ENCODE measurements around the gene CDK14. TPM values are rescaled to one million over a fixed set of nuclear protein-coding genes. Genes with fewer than 3 reads are reported as not detected.

The CDK14 gene
- total RNA-seq, 2 experiments from 2014 or later, result not detected

- POLR2A ChIA-PET, result no interaction called here
- H3K27ac Mint-ChIP-seq, result no peak overlapping the region
- no peak overlapping the region for H3K4me3 Mint-ChIP-seq
- no peaks in the 10 kb centered on the region for H3K9me3 Mint-ChIP-seq
- no peaks in the 10 kb centered on the region for H3K27me3 Mint-ChIP-seq
- no peak for DNase-seq
- no peaks in the 10 kb centered on the region for H3K4me1 Mint-ChIP-seq
- H3K36me3 Mint-ChIP-seq (ENCODE audit: low read depth), result no peaks in the 10 kb centered on the region
- CTCF ChIA-PET, result no interaction called here
These were observed 632.2 kb downstream of the CDK14 start for GRCh38 chr7:91228327-91228726.

DNA sequence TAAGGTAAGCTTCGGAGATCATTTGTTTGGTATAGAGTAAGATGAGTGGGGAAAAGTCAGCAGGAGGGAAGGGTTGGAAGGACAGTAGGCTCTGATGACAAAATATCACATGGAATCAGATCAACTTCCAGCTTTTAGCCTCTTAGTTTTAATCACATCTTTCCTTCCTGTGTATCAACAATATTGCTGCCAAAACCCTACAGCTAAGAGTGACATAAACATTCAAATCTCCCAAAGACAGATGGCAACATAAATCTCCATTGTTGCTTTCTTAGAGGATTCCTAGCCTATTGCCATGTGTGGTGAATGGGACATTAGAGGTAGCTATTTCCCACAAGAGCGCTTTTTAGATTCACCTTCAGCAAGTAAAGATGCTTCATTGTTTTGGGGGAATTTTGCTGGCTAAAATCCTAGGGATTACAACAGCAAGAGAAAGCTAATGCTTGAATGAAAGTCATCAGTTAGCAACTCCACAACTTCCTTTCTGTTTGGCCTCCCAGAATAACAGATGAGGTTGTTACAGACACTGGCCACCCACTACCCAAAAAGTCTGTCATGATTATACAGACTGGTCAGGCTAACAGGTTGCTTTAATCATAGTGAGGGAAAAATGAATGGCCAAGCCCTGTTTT, 632.9 kb downstream of the CDK14 start:
- no peaks in the 10 kb centered on the region for H3K27me3 Mint-ChIP-seq
- CTCF ChIA-PET, result no interaction called here
- H3K4me1 Mint-ChIP-seq, result no peaks in the 10 kb centered on the region
- H3K9me3 Mint-ChIP-seq, result no peaks in the 10 kb centered on the region
- H3K36me3 Mint-ChIP-seq (ENCODE audit: low read depth), result no peaks in the 10 kb centered on the region
- DNase-seq, result no peak
- H3K27ac Mint-ChIP-seq, result no peak overlapping the region
- H3K4me3 Mint-ChIP-seq, result no peak overlapping the region
- POLR2A ChIA-PET, result no interaction called here

- H3K27me3 Mint-ChIP-seq, result no peaks in the 10 kb centered on the region
- H3K27ac Mint-ChIP-seq, result no peak overlapping the region
- H3K36me3 Mint-ChIP-seq (ENCODE audit: low read depth), result no peaks in the 10 kb centered on the region
- H3K4me3 Mint-ChIP-seq, result no peak overlapping the region
- no peaks in the 10 kb centered on the region for H3K9me3 Mint-ChIP-seq
- CTCF ChIA-PET, result no interaction called here
- DNase-seq, result no peak
- POLR2A ChIA-PET, result no interaction called here
- no peaks in the 10 kb centered on the region for H3K4me1 Mint-ChIP-seq
These were observed 634.0 kb downstream of the CDK14 start for GRCh38 chr7:91230100-91230499.

GRCh38 chr7:91230503-91230902, 634.4 kb downstream of the CDK14 start:
- DNase-seq, result no peak
- POLR2A ChIA-PET, result no interaction called here
- H3K4me3 Mint-ChIP-seq, result no peak overlapping the region
- no peak overlapping the region for H3K27ac Mint-ChIP-seq
- no peaks in the 10 kb centered on the region for H3K4me1 Mint-ChIP-seq
- no peaks in the 10 kb centered on the region for H3K36me3 Mint-ChIP-seq (ENCODE audit: low read depth)
- H3K9me3 Mint-ChIP-seq, result no peaks in the 10 kb centered on the region
- CTCF ChIA-PET, result no interaction called here
- H3K27me3 Mint-ChIP-seq, result no peaks in the 10 kb centered on the region

DNA sequence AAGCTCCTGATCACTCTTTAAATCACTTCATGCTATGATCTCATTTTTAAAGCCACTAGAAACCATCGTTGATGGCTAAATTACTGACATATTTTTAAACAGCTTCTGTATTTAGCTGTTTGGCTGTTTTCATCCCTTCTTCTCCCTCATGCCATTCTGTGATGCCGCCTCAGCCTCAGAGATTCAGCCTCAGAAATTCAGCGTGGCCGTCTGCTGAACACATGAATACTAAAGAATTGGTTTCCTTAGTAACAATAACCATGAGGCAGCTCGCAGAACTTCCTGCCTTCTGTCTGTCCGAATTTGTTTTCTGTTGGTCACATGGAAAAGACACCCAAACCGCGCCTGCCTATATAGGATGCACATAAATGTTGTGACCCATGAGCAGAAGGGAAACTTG, 637.1 kb downstream of the CDK14 start:
- CTCF ChIA-PET, result no interaction called here
- no peak for DNase-seq
- Mint-ChIP-seq H3K27me3 (no peaks in the 10 kb centered on the region), H3K9me3 (no peaks in the 10 kb centered on the region), H3K4me1 (no peaks in the 10 kb centered on the region), H3K36me3 (ENCODE audit: low read depth) (no peaks in the 10 kb centered on the region), H3K27ac (no peak overlapping the region), H3K4me3 (no peak overlapping the region)
- POLR2A ChIA-PET, result no interaction called here

DNA sequence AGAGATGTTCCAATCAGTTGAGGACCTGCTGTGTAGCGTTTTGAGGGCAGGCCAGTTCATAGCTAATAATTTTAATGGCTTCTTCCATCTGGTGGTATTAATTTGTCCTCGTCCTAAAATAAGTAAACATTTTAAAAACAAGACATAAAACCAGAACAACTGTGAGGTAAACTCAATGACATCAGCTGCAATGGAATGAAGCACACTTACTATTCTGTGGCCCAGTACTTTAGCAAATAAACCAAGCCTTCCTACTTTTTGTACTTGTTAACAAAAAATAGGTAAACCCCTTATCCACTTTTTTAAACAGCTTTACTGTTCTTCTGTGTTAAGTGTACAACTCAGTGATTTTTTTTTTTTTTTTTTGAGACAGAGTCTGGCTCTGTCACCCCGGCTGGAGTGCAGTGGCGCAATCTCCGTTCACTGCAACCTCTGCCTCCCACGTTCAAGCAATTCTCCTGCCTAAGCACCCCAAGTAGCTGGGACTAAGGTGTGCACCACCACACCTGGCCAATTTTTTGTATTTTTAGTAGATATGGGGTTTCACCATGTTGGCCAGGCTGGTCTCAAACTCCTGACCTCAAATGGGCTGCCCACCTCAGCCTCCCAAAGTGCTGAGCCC, 639.2 kb downstream of the CDK14 start:
- no peaks in the 10 kb centered on the region for H3K4me1 Mint-ChIP-seq
- CTCF ChIA-PET, result no interaction called here

DNA sequence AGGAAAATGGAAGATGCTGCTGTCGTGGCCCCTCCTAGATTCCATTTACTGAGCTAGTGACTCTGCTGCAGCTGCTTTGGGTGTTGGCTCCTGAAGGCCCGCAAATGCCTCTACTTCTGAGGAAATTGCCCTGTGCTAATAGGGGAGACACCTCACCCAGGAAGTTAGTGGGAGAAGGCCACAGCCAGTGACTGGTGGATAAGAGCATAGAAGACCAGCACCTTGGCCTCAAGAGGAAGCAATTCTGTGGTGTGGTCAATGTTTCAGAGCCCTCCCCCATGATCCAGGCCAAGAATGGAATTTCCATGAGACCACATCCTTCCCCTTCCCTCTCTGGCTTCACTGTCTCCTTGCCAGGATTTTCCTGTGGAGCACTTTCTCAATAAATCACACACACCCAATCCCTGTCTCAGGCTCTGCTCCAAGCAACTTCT, 643.1 kb downstream of the CDK14 start:
- H3K4me3 Mint-ChIP-seq, result no peak overlapping the region
- ChIA-PET POLR2A (no interaction called here), CTCF (no interaction called here)
- no peaks in the 10 kb centered on the region for H3K27me3 Mint-ChIP-seq
- H3K36me3 Mint-ChIP-seq (ENCODE audit: low read depth), result no peaks in the 10 kb centered on the region
- H3K9me3 Mint-ChIP-seq, result no peaks in the 10 kb centered on the region
- no peak for DNase-seq
- no peak overlapping the region for H3K27ac Mint-ChIP-seq
- H3K4me1 Mint-ChIP-seq, result no peaks in the 10 kb centered on the region

More for the DNA sequence above, 639.2 kb downstream of the CDK14 start:
- Mint-ChIP-seq H3K4me3 (no peak overlapping the region), H3K9me3 (no peaks in the 10 kb centered on the region), H3K36me3 (ENCODE audit: low read depth) (no peaks in the 10 kb centered on the region), H3K27me3 (no peaks in the 10 kb centered on the region), H3K27ac (no peak overlapping the region)
- DNase-seq, result no peak
- POLR2A ChIA-PET, result no interaction called here

- DNase-seq, result no peak
- ChIA-PET CTCF (no interaction called here), POLR2A (no interaction called here)
- H3K27ac Mint-ChIP-seq, result no peak overlapping the region
- no peaks in the 10 kb centered on the region for H3K9me3 Mint-ChIP-seq
- H3K27me3 Mint-ChIP-seq, result no peaks in the 10 kb centered on the region
- no peak overlapping the region for H3K4me3 Mint-ChIP-seq
- H3K36me3 Mint-ChIP-seq (ENCODE audit: low read depth), result no peaks in the 10 kb centered on the region
- no peaks in the 10 kb centered on the region for H3K4me1 Mint-ChIP-seq
These were observed 643.7 kb downstream of the CDK14 start for GRCh38 chr7:91239772-91240171.

- DNase-seq, result no peak
- Mint-ChIP-seq H3K9me3 (no peaks in the 10 kb centered on the region), H3K4me3 (no peak overlapping the region), H3K27ac (no peak overlapping the region), H3K27me3 (no peaks in the 10 kb centered on the region), H3K36me3 (ENCODE audit: low read depth) (no peaks in the 10 kb centered on the region), H3K4me1 (no peaks in the 10 kb centered on the region)
- CTCF ChIA-PET, result no interaction called here
- POLR2A ChIA-PET, result no interaction called here
These were observed 644.3 kb downstream of the CDK14 start for GRCh38 chr7:91240376-91240941.

GRCh38 chr7:91242097-91242844, 646.1 kb downstream of the CDK14 start:
- CTCF ChIA-PET, result interaction anchor here (0.7 kb wide), 1 partner anchor 8 kb away, joined by 3 read pairs; no protein-coding TSS in a partner anchor
- DNase-seq, result no peak
- H3K9me3 Mint-ChIP-seq, result no peaks in the 10 kb centered on the region
- H3K27ac Mint-ChIP-seq, result no peak overlapping the region
- no peak overlapping the region for H3K4me3 Mint-ChIP-seq
- no peaks in the 10 kb centered on the region for H3K4me1 Mint-ChIP-seq
- POLR2A ChIA-PET, result no interaction called here
- H3K27me3 Mint-ChIP-seq, result no peaks in the 10 kb centered on the region
- no peaks in the 10 kb centered on the region for H3K36me3 Mint-ChIP-seq (ENCODE audit: low read depth)

GRCh38 chr7:91243591-91244301, 647.6 kb downstream of the CDK14 start:
- Mint-ChIP-seq H3K4me3 (no peak overlapping the region), H3K9me3 (no peaks in the 10 kb centered on the region), H3K27ac (no peak overlapping the region), H3K27me3 (no peaks in the 10 kb centered on the region), H3K36me3 (ENCODE audit: low read depth) (no peaks in the 10 kb centered on the region), H3K4me1 (no peaks in the 10 kb centered on the region)
- DNase-seq, result no peak
- POLR2A ChIA-PET, result no interaction called here
- CTCF ChIA-PET, result no interaction called here

GRCh38 chr7:91247500-91247899, 651.4 kb downstream of the CDK14 start:
- no peak overlapping the region for H3K4me3 Mint-ChIP-seq
- no peak for DNase-seq
- no peaks in the 10 kb centered on the region for H3K9me3 Mint-ChIP-seq
- ChIA-PET POLR2A (no interaction called here), CTCF (no interaction called here)
- no peaks in the 10 kb centered on the region for H3K27me3 Mint-ChIP-seq
- H3K36me3 Mint-ChIP-seq (ENCODE audit: low read depth), result no peaks in the 10 kb centered on the region
- H3K4me1 Mint-ChIP-seq, result no peaks in the 10 kb centered on the region
- H3K27ac Mint-ChIP-seq, result no peak overlapping the region

DNA sequence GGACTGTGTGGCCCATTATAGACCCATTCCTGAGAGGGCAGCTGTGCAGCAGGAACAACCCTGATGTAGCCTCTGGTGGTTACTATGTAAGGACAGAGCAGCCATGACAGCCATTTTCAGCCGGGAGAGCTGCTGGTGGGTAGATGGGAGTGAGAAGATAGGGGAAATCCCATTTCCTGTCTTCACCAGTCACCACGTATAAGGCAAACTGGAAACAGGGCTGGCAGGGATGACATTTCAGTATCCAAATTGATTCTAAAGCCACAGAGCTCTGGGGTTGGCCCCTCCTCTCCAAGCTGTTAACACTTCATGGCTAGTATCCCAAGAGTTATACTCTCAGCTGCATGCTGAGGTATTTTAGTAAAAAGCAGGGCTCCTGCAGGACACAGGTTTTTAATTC, 652.9 kb downstream of the CDK14 start:
- no peaks in the 10 kb centered on the region for H3K36me3 Mint-ChIP-seq (ENCODE audit: low read depth)
- CTCF ChIA-PET, result no interaction called here
- H3K9me3 Mint-ChIP-seq, result no peaks in the 10 kb centered on the region
- POLR2A ChIA-PET, result no interaction called here
- H3K27me3 Mint-ChIP-seq, result no peaks in the 10 kb centered on the region
- DNase-seq, result no peak
- no peak overlapping the region for H3K4me3 Mint-ChIP-seq
- no peaks in the 10 kb centered on the region for H3K4me1 Mint-ChIP-seq
- no peak overlapping the region for H3K27ac Mint-ChIP-seq

Data from activated CD4-positive, alpha-beta T cell treated with anti-CD3 and anti-CD28 coated beads, Interleukin-2, amount 10 ng/mL, durations not matched to agents 7 days and 5 days (primary cell).